GM18498 (cell line): ENCODE measurements around the gene GAS7.

Source experiments
- ATAC-seq: cut with Tn5 transposase; IDR thresholded peaks from one replicate; pipeline ENCODE4 v1.9.1; 2021; ENCODE audit warnings: mild to moderate bottlenecking, moderate library complexity; ENCODE audit not compliant: unreplicated experiment

GAS7 gene

DNA sequence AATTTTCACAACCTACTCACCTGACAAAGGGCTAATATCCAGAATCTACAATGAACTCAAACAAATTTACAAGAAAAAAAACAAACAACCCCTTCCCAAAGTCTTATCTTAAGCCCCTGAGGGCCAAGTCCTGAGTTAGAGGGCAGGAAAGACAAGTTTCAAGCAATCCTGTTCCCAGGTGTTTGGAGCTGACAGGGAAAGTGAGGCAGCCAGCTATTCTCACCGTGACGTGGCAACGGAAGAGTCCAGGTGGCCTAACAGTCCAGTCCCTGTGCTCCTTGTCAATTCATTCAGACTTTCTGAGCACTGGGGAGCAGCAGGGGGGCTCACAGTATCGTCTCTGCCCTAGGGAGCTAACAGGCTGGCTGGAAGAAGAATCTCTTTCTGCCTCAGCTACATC lies 203.6 kb downstream of the GAS7 start:
- ATAC-seq, result no peak

DNA sequence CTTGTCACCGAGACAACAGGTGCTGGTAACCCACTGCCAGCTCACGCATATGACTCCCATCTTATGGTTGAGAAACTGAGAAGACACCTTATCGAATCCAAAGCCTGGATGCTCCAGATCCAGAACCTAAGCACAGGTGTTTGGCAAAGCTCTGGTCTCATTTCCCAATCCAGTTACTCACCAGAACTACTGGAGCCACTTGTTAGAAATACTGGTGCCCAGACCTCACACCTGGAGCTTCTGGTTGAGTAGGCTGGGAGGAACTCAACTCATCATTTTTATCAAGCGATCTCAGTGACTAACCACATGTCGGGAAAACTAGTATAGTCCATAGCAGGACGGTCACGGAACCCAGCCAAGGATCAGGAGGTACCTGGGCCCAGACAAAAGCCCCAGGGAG lies 206.6 kb downstream of the GAS7 start:
- no peak for ATAC-seq

DNA sequence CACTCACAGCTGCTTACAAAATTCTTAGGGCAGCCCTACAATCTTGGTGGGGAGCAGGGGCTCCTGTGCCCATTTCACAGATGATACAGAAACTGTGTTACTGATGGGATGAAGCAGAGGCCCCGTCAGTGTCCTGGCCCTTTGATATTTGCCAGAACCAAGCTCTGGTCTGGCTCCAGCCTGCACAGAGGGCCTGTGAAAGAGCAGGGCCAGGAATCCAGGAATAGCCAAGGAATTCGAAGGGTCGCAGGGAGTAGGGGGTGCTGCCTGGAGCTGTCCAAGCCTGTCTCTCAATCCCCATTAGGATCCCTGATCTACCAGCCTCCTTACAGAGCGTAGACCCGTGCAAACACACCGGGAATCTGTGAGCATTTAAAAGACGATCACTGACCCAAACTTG lies 207.1 kb downstream of the GAS7 start:
- no peak for ATAC-seq

DNA sequence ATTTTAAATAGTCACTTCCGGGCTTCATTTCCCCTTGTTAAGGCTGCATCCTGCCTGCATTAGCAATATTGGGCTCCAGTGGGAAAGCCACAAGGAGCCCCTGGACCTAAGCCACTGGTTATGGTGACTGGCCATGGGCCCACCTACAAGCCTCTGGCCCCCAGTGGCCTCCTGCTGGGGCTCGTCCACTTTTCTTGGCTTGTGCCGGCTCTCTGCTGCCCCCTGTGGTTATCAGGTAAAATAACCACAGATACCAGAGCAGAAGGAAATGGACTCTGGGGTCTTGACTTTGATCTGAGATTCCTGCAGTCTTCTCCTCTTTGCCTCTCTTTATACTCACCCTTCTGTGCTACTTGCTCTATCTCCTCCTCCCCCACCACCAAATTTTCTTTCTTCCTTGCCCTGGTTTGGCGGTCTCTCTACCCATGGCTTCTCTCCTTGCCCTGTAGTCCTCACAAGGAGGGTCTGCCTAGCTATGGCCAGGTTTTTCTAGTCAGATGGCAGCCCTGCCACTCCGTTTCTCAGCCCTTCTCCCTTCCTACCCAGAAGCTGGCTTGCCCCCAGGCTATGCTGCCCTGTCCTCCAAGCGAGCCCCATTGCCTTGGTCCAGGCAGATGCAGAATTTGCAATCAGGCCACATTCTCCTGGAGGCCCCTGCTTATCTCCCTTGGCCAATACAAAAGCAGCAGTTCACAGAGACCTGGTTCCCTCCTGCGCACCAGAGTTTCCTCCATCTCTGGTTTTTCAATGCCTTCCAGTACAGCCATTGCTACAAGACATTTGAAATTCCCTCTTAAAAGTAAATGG lies 210.4 kb downstream of the GAS7 start:
- peak; percentile 32 for ATAC-seq

DNA sequence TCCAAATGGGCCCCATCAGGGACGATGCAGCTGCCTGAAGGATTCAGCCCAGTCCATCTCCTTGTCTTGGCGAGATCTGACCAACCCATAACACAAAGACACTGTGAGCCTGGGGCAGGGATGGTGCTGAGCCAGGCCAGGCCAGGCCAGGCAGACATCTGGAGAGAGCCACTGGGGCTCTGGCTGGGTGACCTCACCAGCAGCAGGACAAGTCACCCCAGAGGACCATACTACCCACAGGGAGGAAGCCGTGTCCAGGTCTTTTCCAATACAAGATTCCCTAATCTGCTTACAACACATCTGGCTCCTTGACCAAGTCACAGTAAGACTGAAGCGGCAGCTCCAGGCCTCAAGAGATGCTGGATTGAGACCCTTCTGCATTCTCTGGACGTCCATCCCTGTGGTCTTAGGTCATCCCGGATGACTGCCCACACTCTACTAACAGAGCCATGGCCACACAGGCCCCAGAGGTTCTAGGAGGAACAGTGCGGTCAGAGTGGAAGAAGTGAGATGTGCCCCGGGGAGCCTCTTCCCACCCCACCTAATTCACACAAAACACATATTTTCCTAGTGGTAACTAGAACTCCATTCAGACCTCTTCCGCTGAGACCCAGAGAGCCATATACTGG lies 211.5 kb downstream of the GAS7 start:
- no peak for ATAC-seq

DNA sequence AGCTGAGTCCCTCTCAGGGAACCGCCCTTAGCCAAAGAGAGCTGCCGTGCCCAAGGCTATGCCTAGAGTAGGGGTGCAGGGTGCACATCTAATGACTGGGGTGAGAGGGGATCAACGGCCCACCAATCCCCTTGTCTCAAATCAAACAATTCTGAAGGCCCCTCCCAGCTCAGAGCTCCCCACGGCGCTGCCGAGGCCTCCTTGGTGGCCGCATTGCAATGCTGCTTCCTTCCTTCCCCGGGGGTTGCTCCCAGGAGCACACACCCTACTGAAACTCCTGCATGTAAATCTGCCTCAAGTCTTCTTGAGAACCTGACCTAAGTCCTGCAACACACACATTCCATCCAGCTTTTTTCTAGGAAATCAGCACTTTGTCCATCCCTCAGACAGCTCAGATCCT lies 212.8 kb downstream of the GAS7 start:
- ATAC-seq, result no peak

DNA sequence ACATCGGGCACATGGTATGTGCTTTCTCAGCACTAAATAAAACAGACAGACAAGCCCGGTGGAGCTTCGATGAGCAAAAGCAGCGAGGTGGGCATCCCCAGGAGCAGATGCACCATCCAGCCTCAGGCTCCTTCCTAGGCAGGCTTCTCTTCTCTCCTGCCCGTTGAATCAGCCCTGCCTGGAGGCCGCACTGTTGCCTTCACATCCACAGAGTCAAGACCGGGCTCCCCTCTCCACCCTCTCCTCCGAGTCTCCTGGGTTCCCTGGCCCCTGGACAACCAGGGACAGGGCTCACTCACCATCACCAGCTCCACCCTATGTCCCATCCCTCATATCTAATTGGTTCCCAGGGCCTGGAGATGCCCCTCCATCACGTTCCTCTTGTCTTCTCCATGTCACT lies 213.6 kb downstream of the GAS7 start:
- no peak for ATAC-seq

DNA sequence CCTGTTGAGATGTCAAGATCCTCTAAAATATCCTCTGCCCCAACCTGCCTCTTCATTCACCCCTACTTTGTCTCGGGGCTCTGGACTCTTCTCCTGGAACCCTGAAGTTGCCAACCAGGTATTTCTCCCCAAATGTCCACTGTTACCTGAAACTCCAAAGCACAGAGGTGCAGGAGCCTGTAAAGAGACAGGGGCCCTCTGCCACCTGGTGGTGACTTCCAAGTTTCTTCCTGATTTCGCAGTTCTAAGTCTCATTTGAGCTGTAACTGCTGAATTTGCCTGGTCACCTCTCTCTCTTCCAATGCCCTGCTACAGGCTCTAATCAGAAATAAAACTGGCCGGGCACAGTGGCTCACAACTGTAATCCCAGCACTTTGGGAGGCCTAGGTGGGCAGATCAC lies 216.2 kb downstream of the GAS7 start:
- ATAC-seq, result no peak

DNA sequence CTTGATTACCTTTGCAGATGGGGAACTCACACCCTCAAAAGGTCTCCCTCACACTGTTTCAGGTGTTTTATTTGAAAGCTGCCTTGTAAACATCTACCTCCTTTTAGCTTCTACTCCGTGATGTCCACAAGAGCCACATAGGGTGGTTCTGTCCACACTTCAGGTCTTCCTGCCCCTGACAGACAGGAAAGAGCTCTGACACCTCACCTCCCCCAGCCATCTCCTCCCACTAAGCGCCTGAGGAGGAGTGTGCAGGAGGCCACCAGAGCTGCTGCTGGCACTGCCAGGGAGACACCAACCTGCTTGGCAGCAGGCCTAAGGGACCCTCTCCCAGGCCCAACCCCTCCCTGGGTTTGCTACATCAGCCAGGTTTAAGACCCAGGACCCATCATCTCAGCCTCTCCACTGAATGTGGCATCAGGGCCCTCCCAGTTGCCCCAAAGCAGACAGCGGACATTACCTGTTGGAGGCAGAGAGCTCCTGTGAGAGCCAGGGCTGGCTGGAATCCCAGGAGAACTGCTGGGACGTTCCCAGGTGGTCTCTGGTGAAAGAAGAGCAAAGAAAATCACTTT lies 217.0 kb downstream of the GAS7 start:
- no peak for ATAC-seq

DNA sequence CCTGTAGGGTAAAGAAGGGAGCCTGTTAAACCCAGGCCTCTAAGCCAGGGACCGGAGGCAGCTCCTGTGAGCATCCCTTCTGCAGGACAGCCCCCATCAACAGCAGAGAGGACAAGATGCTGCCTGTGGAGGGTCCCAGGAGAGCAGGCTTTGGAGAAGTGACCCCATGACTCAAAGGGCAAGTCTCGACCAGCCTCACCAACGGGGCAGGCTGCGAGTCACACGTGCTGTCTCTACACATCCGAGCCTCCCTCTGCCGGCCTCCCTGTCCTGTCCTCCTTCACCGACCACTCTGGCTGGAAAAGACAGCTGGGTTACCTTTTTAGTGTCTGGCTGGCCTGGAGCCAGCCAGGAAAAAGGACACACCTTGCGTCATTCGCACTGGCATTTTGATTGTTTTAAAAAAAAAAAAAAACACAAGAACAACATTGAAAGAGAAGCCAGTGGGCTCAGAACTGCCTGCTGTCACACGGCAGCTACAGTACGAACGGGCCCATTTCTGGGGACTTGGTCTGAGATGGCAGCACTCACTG lies 218.9 kb downstream of the GAS7 start:
- no peak for ATAC-seq

DNA sequence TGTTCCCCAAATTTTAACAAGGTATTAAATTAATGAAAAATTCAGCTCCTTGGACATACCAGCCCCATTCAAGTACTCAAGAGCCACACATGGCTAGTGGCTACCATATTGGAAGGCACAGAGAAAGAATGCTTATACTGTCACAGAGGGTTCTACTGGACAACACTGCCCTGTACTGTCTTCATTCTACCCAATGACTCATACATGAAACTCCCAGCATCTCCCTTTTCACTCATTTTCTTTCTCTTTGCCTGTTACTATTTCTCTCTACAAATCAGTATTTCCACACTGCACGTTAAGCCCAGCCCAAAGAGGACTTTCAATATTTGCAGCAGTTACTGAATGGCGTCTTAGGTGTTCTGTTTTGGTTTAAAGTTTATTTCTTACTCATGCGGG lies 221.2 kb downstream of the GAS7 start:
- ATAC-seq, result no peak

DNA sequence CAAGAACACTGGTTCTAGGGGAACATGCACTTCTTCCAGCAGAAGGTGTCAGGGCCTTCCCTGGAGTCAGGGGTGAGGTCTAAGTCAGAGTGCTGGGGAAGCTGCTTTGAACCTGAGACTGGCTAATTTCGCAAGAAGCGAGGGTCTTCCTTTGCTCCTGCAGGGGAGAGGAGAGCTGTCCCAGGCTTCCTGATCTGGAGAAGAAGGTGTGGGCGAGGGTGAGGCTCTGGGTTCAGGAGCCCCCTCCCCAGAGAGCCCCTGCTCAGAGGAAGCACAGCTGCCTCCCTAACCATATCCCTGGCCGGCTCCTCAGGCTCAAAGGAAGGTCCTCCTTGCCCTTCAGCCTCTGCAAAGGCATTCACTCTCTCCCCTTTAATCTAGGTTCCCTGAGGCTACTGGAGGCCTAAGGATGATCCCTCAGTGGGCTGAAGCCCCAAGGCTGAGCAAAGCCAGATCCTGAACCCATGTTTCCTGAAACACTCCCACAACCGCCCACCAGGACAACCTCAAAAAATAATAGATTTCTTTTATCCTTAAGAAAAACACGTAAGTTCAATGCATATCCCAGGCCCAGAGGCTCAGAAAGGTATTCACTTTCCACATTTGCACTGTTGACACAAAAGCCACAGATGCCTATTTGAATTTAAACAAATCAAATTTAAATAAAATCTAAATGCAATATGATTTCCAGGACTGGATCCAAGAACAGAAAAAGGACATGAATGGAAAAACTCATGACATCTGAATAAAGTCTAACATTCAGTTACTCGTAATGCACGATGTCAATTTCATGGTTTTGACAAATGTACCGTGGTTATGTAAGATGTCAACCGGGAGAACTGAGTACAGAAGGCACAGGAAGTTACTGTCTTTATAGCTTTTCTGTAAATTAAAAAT lies 221.9 kb downstream of the GAS7 start:
- no peak for ATAC-seq

DNA sequence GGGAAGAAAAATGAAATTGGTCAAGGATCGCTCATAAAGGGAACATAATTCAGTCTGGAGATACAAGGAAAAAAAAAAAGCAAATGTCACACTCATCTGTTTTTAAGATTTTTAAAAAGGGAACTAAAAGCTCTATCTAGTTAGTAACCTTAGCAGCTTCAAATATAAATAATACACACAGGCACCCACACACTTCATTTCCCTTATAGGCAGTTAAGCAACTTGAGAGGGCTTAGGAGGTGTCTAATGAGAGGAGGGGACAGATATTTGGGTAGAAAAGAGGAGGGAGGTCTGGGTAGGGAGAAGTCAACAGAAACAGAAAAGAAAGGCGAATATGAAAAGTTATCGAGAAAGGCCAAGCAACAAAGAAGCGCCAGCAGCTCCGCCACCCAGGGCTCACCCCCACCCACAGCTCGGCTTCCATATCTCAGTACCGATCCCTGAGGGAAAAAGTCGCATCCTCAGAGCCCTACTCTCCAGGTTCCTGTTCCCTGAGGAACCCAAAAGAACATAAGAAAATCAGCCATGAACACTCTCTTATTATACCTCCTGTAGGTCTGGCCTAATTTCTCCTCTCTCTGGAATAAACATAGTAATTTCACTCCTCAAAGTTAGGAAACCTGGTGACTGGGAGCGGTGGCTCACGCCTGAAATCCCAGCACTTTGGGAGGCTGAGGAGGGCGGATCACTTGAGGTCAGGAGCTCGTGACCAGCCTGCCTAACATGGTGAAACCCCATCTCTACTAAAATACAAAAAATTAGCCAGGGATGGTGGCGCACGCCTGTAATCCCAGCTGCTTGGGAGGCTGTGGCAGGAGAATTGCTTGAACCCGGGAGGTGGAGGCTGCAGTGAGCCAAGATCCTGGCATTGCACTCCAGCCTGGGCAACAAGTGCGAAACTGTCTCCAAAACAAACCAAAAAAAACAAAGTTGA lies 223.7 kb downstream of the GAS7 start:
- ATAC-seq, result no peak

DNA sequence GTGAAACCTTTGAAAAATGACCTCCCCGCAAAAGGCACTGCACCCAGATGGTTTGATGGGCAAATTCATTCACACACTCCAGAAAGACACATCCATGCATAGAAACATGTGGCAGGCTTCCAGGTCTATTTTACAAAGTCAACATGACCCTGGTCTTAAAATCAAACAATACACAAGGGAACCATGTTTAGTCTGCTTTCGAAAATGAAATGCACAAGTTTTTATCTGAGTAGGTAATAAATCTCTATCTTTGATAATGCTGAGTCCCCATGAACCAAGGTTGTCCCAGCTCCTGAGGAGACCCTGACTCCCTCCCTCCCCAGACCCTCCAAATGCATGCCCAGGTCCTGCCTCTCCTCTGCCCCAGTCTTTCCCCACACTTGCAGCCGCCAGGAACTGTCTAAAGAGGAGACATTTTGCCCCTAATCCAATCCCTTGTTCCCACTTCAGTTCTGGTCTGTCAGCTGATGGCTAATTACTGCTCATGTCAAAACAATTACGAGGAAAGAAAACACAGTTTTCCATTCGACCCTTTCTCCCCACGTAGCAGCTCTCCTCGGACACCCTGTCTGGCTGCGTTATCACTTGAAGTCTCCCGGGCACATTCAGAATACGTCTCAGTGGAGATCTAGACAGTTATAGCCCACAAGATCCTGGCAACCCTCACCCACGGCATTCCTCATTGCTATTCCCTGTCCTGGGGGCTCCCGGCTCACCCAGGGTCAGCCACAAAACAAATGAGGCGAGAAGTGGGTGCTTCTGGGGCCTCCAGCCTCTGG lies 224.5 kb downstream of the GAS7 start:
- ATAC-seq, result no peak

DNA sequence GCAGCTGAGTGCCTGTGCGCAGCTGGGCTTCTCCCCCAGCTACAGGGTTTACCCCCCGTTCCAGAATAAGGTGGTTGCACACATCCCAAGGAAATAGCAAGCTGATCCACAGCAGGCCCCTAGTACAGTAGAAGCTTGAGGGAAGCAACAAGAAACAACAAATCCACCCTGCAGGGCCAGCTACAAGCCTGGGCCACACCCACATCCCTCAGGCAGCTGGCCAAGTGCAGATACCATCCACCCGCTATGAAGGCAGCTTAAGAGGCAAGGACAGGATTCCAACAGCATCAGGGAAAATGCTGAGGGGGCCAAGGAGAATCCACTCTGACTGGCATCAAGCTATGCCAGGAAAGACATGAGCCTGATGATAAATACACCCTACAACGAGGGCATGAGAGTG lies 226.4 kb downstream of the GAS7 start:
- ATAC-seq, result no peak

DNA sequence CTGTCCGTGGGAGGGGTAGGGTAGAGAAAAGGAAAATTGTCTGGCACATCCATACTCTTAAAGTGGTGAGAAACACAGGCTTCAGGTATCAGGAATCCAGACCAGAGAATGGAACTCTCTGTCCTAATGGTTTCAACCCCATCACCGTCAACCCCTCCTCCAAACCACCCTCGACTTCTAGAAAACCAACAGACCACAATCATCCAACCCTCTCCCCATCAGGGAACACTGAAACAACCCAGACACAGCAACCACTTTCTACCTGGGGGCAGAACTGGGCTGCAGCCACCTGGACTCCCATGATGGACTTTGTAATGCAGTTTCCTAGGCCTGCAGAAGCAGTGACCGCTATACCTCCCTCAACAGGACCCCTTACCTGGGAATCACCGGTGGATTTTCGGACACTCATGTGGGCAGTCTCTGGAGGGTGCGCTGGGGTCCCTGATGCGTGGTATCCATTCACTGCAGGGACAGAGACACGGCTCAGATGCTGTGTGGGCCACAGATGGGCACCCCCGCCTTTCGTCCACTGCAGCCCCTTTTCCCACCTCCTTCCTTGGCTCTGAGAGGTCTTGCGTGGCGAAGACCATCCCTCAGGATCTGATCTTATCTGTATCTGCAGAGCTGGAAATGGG lies 229.0 kb downstream of the GAS7 start:
- no peak for ATAC-seq

DNA sequence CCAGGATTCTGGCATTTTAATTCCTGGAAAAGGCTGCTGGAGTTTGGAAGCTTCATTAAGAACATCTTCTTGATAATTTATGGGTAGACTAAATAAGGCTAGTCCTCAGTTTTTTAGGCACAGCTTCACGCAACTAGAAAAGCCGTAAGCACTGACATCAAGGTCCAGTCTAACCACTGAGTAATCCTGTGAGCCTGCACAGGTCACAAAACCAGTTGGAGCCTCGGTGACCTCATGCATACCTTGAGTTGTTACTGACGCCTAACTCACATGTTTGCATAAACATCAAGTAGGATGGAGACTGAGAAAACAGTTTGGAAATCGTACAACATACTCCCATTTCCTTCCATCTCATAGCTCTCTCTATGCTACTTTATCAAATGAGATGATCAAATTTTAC lies 229.5 kb downstream of the GAS7 start:
- ATAC-seq, result no peak

DNA sequence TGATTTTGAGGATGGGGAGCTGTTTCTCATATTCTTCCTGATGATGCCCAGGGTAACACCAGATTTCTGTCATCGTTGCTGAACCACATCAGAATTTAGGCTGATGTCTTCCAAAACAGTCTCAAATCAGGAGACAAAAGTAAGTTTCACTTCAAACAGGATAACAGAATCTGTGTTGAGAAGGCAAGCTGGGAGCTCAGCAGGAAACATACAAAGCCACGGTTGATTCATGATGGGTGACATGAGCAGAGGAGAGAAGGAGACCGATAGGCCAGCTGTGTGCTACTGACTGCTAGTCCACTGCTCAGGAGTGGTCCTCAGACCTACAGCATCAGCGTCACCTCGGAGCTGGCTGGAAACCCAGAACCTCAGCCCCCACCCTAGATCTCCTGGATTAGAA lies 230.4 kb downstream of the GAS7 start:
- no peak for ATAC-seq
